Measurements from ENCODE around the gene CCNT2. TPM values are rescaled to one million over a fixed set of nuclear protein-coding genes. Genes with fewer than 3 reads are reported as not detected.

Gene CCNT2
- total RNA-seq, 3 donors from 2014 or later = 35.8 to 62.8 (median 40.3) TPM

DNA sequence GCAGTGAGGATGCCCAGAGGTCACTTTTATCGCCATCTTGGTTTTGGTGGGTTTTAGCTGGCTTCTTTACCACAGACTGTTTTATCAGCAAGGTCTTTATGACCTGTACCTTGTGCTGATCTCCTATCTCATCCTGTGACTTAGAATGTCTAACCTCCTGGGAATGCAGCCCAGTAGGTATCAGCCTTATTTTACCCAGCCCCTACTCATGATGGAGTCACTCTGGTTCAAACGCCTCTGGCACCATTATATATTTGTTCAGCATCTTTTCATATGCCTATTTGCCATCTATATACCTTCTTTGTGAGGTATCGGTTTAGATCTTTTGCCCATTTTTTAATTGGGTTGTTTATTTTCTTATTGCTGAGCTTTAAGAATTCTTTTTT is 7.2 kb upstream of the CCNT2 start:
- no peak overlapping the region for H3K4me3 ChIP-seq
- intact Hi-C loops (cut with DNase I; ENCODE audit: low total_unique reads) = no loop called here
- H3K27ac ChIP-seq = no peak overlapping the region
- TF ChIP-seq POLR2A (IDR thresholded peaks at IDR 0.05) (no peak), CTCF (IDR thresholded peaks at IDR 0.05) (no peak), POLR2AphosphoS5 (IDR thresholded peaks at IDR 0.05) (no peak)
- no peaks in the 10 kb centered on the region for H3K4me1 ChIP-seq
- H3K9me3 ChIP-seq = no peaks in the 10 kb centered on the region
- DNase-seq (ENCODE audit: low spot score in 2 of 2) = no peak
- H3K27me3 ChIP-seq = no peaks in the 10 kb centered on the region
- H3K36me3 ChIP-seq = no peaks in the 10 kb centered on the region

DNA sequence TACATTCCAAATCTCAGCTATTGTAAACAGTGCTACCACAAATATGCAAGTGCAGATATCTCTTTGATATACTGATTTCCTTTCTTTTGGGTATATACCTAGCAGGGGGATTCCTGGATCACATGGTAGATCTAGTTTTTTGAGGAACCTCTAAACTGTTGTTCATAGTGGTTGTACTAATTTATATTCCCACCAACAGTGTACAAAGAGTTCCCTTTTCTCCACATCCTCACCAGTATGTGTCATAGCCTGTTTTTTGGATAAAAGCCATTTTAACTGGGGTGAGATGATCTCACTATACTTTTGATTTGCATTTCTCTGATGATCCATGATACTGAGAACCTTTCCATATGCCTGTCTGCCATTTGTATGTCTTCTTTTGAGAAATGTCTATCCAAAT is 6.3 kb upstream of the CCNT2 start:
- H3K4me1 ChIP-seq = peaks cover 0 to 4% of the 10 kb centered on the region in 2 donors
- DNase-seq (ENCODE audit: low spot score in 2 of 2) = no peak
- no peak overlapping the region for H3K4me3 ChIP-seq
- no peak for TF ChIP-seq POLR2AphosphoS5 (IDR thresholded peaks at IDR 0.05)
- H3K27me3 ChIP-seq = no peaks in the 10 kb centered on the region
- no peaks in the 10 kb centered on the region for H3K9me3 ChIP-seq
- no peaks in the 10 kb centered on the region for H3K36me3 ChIP-seq
- intact Hi-C loops (cut with DNase I; ENCODE audit: low total_unique reads) = no loop called here
- no peak overlapping the region for H3K27ac ChIP-seq

DNA sequence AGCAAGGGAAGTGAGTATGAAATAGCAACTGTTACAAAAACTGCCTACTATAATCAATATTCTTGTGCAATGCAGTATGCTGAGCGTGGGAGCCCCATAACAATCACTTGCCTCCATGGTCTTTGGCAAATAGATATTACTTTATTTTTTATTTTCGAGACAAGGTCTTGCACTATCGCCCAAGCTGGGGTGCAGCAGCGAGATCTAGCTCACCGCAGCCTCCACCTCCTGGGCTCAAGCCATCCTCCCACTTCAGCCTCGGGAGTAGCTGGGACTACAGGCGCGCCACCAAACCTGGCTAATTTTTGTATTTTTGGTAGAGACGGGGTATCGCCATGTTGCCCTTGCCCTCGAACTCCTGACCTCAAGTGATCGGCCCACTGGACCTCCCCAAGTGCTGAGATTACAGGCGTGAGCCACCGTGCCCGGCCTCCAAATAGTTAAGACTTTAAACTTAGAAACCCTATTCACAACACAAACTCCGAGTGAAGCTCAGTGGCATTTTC is 1.2 kb upstream of the CCNT2 start:
- intact Hi-C loops (cut with DNase I; ENCODE audit: low total_unique reads) = no loop called here
- TF ChIP-seq POLR2AphosphoS5 (IDR thresholded peaks at IDR 0.05) (no peak), CTCF (IDR thresholded peaks at IDR 0.05) (no peak), POLR2A (IDR thresholded peaks at IDR 0.05) (no peak)
- Histone ChIP-seq H3K27ac (peak overlapping the region; percentile 99), H3K4me3 (peak overlapping the region; percentile 96 to 97 (median 96)), H3K4me1 (peaks cover 0 to 16% of the 10 kb centered on the region in 2 donors), H3K9me3 (no peaks in the 10 kb centered on the region), H3K36me3 (no peaks in the 10 kb centered on the region), H3K27me3 (no peaks in the 10 kb centered on the region)
- DNase-seq (ENCODE audit: low spot score in 2 of 2) = no peak

- peak overlapping the region; percentile 99 for H3K27ac ChIP-seq
- TF ChIP-seq POLR2A (IDR thresholded peaks at IDR 0.05) (peak; percentile 30), CTCF (IDR thresholded peaks at IDR 0.05) (peak; percentile 29 to 48 (median 33)), POLR2AphosphoS5 (IDR thresholded peaks at IDR 0.05) (peak in 2 of 3 donors; percentile 5 to 15)
- peak overlapping the region; percentile 96 to 97 (median 96) for H3K4me3 ChIP-seq
- no peaks in the 10 kb centered on the region for H3K27me3 ChIP-seq
- peak in 1 of 2 donors; percentile 90 for DNase-seq (ENCODE audit: low spot score in 2 of 2)
- intact Hi-C loops (cut with DNase I; ENCODE audit: low total_unique reads) = no loop called here
- H3K9me3 ChIP-seq = no peaks in the 10 kb centered on the region
- H3K4me1 ChIP-seq = peaks cover 0 to 19% of the 10 kb centered on the region in 2 donors
- no peaks in the 10 kb centered on the region for H3K36me3 ChIP-seq
Observed at GRCh38 chr2:134917888-134918525, 615 bp upstream of the CCNT2 start.

DNA sequence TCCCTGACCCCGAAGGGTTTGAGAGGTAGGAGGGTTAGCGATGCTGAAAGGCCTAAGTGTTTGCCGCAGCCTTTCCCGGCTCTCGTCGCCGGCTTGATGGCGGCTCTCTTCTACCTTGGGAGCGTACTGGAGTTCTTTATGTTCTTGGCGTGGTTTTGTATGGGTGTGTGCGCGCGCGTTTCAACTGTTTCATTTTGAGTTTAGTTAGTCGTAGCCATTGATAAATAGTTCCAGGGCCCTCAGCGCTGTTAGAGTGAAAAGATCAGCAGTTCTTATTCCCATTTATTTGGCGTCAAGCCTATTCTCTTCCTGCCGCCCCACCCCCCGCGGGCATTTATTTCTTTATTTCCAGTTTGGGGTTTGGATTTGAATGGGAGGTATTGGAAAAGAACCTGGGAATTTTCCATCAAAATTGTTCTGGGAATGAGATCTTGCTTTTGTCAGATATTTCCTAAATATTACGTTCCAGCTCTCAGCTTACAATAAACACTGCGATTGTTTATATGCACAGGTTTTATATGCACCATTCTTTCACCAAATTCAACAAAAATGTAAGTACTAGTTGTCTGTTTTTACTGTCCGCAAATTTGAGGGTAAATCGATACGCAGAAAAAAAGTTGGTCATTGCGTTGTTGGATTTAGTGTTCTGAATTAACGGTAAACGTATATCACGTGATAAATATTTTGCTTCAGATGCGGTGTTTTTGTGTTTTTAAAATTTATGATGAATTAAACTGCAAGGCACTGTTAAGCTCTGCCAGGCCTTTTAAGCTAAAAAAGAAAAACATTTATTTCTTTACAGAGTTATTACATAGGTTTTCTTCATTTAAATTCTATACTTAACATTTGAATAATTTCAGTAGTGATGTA is 954 bp downstream of the CCNT2 start:
- no peak for TF ChIP-seq POLR2AphosphoS5 (IDR thresholded peaks at IDR 0.05)
- TF ChIP-seq CTCF (IDR thresholded peaks at IDR 0.05) = no peak
- TF ChIP-seq POLR2A (IDR thresholded peaks at IDR 0.05) = no peak
- DNase-seq (ENCODE audit: low spot score in 2 of 2) = no peak
- peak overlapping the region; percentile 96 to 97 (median 96) for H3K4me3 ChIP-seq
- no peaks in the 10 kb centered on the region for H3K9me3 ChIP-seq
- intact Hi-C loops (cut with DNase I; ENCODE audit: low total_unique reads) = no loop called here
- no peaks in the 10 kb centered on the region for H3K27me3 ChIP-seq
- H3K4me1 ChIP-seq = peaks cover 0 to 19% of the 10 kb centered on the region in 2 donors
- peak overlapping the region; percentile 99 for H3K27ac ChIP-seq
- H3K36me3 ChIP-seq = no peaks in the 10 kb centered on the region
